ENCODE data around the gene PCDHB4. TPM values are rescaled to one million over a fixed set of nuclear protein-coding genes. Genes with fewer than 3 reads are reported as not detected.
"Not testable (repeated sequence)": the region's sequence is repeated elsewhere in the genome, so short reads cannot be mapped to it uniquely, and the experiment has no call there.

PCDHB4 gene
- total RNA-seq, 1 experiment from 2014 or later, result 0.09 TPM

- DNase-seq, result peak; percentile 39 to 62
- Histone ChIP-seq H3K9me3 (ENCODE audit: insufficient read depth, low read depth) (no peaks in the 10 kb centered on the region; the same call in 1 of the 2 replicates), H2AFZ (peak overlapping the region; percentile 95), H3K4me2 (peak overlapping the region; percentile 85), H3F3A (ENCODE audit: insufficient read depth, low read depth) (no peaks in the 10 kb centered on the region), H3K4me3 (peak overlapping the region; percentile 59), H3K36me3 (ENCODE audit: low read depth) (no peaks in the 10 kb centered on the region), H3K4me1 (replicated peaks; ENCODE audit: insufficient read depth) (no peaks in the 10 kb centered on the region), H3K27ac (no peak overlapping the region), H3K79me2 (ENCODE audit: low read depth) (no peaks in the 10 kb centered on the region), H3K27me3 (ENCODE audit: insufficient read depth, low read depth) (no peaks in the 10 kb centered on the region), H3K9me2 (ENCODE audit: insufficient read depth) (no peaks in the 10 kb centered on the region), H4K20me1 (ENCODE audit: insufficient read depth) (no peaks in the 10 kb centered on the region)
- ChIA-PET CTCF (interaction anchor here (0.7 to 0.9 kb wide), 3 partner anchors 10 to 480 kb away, joined by 3 to 4 read pairs (median 3); partner anchors contain the start of gene PCDHB2), POLR2A (ENCODE audit: unreplicated experiment) (interaction anchor here (0.5 kb wide), 1 partner anchor 133 kb away, joined by 4 read pairs; no protein-coding TSS in a partner anchor)
- TF ChIP-seq EZH2 (IDR thresholded peaks at IDR 0.05; ENCODE audit: low read depth) (no peak), CTCF (conservative IDR thresholded peaks at IDR 0.05) (peak; percentile 63)
- no TSS peak for BruUV-seq (replicated peaks)
- intact Hi-C loops (cut with micrococcal nuclease; ENCODE audit: unreplicated experiment), result loop anchor here (5.0 to 10.0 kb wide), 3 partner anchors 100 to 478 kb away; partner anchors contain the start of genes PCDHB16, PCDHB9 and PCDHGA10
Observed at GRCh38 chr5:141084487-141084989, 37.1 kb upstream of the PCDHB4 start.

GRCh38 chr5:141094481-141095262 is 26.9 kb upstream of the PCDHB4 start, which contains the start of gene PCDHB2:
Gene PCDHB2, plus strand, starts transcription at chr5:141094615. Its CDS starts 176 bp downstream, at chr5:141094791.
- ChIA-PET CTCF (interaction anchor here (0.5 to 1.5 kb wide), 9 partner anchors 10 to 472 kb away, joined by 3 to 9 read pairs (median 3); partner anchors contain the start of genes PCDHB14 and PCDHGA10), POLR2A (ENCODE audit: unreplicated experiment) (interaction anchor here (0.6 to 0.7 kb wide), 2 partner anchors 12 to 428 kb away, joined by 3 to 6 read pairs; no protein-coding TSS in a partner anchor)
- BruUV-seq (replicated peaks), result TSS peak; percentile 64
- H3K36me3 ChIP-seq (ENCODE audit: low read depth), result no peaks in the 10 kb centered on the region
- H3K4me1 ChIP-seq (replicated peaks; ENCODE audit: insufficient read depth), result no peaks in the 10 kb centered on the region
- H3K4me2 ChIP-seq, result 0 out of 2 replicates have a peak within 1 kb of the TSS, but pooled peaks have one; percentile 9
- intact Hi-C loops (cut with micrococcal nuclease; ENCODE audit: unreplicated experiment), result no loop called here
- no peaks in the 10 kb centered on the region for H3K27me3 ChIP-seq (ENCODE audit: insufficient read depth, low read depth)
- peak; percentile 53; the same call in 1 of the 2 replicates for TF ChIP-seq CTCF (conservative IDR thresholded peaks at IDR 0.05)
- TF ChIP-seq EZH2 (IDR thresholded peaks at IDR 0.05; ENCODE audit: low read depth), result no peak
- H3K9me3 ChIP-seq (ENCODE audit: insufficient read depth, low read depth), result no peaks in the 10 kb centered on the region; the same call in 1 of the 2 replicates
- no peak within 1 kb of the TSS for H2AFZ ChIP-seq
- H4K20me1 ChIP-seq (ENCODE audit: insufficient read depth), result no peaks in the 10 kb centered on the region
- no peak within 1 kb of the TSS for H3K27ac ChIP-seq
- H3F3A ChIP-seq (ENCODE audit: insufficient read depth, low read depth), result no peaks in the 10 kb centered on the region
- no peaks in the 10 kb centered on the region for H3K9me2 ChIP-seq (ENCODE audit: insufficient read depth)
- peak in 1 of 2 experiments; percentile 47 for DNase-seq
- no peak within 1 kb of the TSS for H3K4me3 ChIP-seq
- H3K79me2 ChIP-seq (ENCODE audit: low read depth), result no peaks in the 10 kb centered on the region

- ChIA-PET POLR2A (ENCODE audit: unreplicated experiment) (no interaction called here), CTCF (interaction anchor here (0.6 to 1.5 kb wide), 7 partner anchors 11 to 471 kb away, joined by 3 to 9 read pairs (median 4); partner anchors contain the start of genes PCDHB14 and PCDHGA10)
Observed at GRCh38 chr5:141095263-141095641, 26.4 kb upstream of the PCDHB4 start.

GRCh38 chr5:141096181-141096580 is 25.4 kb upstream of the PCDHB4 start:
- H3F3A ChIP-seq (ENCODE audit: insufficient read depth, low read depth); POLR2A ChIA-PET (ENCODE audit: unreplicated experiment); H3K27me3 ChIP-seq (ENCODE audit: insufficient read depth, low read depth); H3K79me2 ChIP-seq (ENCODE audit: low read depth); H3K9me3 ChIP-seq (ENCODE audit: insufficient read depth, low read depth); BruUV-seq (replicated peaks); H3K9me2 ChIP-seq (ENCODE audit: insufficient read depth); H4K20me1 ChIP-seq (ENCODE audit: insufficient read depth); CTCF ChIA-PET; DNase-seq; H3K4me3 ChIP-seq; H3K4me2 ChIP-seq; H3K27ac ChIP-seq; H2AFZ ChIP-seq; H3K36me3 ChIP-seq (ENCODE audit: low read depth); intact Hi-C loops (cut with micrococcal nuclease; ENCODE audit: unreplicated experiment); H3K4me1 ChIP-seq (replicated peaks; ENCODE audit: insufficient read depth): not testable (repeated sequence)

More at GRCh38 chr5:141095263-141095641, 26.4 kb upstream of the PCDHB4 start:
- no TSS peak for BruUV-seq (replicated peaks)
- Histone ChIP-seq H3K36me3 (ENCODE audit: low read depth) (no peaks in the 10 kb centered on the region), H3K4me1 (replicated peaks; ENCODE audit: insufficient read depth) (no peaks in the 10 kb centered on the region), H3K27ac (no peak overlapping the region), H3K79me2 (ENCODE audit: low read depth) (no peaks in the 10 kb centered on the region), H2AFZ (no peak overlapping the region), H3K9me2 (ENCODE audit: insufficient read depth) (no peaks in the 10 kb centered on the region), H3K4me3 (no peak overlapping the region), H3F3A (ENCODE audit: insufficient read depth, low read depth) (no peaks in the 10 kb centered on the region), H3K4me2 (no peak overlapping the region), H4K20me1 (ENCODE audit: insufficient read depth) (no peaks in the 10 kb centered on the region), H3K9me3 (ENCODE audit: insufficient read depth, low read depth) (no peaks in the 10 kb centered on the region; the same call in 1 of the 2 replicates), H3K27me3 (ENCODE audit: insufficient read depth, low read depth) (no peaks in the 10 kb centered on the region)
- TF ChIP-seq CTCF (conservative IDR thresholded peaks at IDR 0.05) (no peak), EZH2 (IDR thresholded peaks at IDR 0.05; ENCODE audit: low read depth) (no peak)
- intact Hi-C loops (cut with micrococcal nuclease; ENCODE audit: unreplicated experiment), result no loop called here
- DNase-seq, result no peak

GRCh38 chr5:141096586-141096985 is 25.0 kb upstream of the PCDHB4 start:
- H3K9me3 ChIP-seq (ENCODE audit: insufficient read depth, low read depth); H3F3A ChIP-seq (ENCODE audit: insufficient read depth, low read depth); BruUV-seq (replicated peaks); intact Hi-C loops (cut with micrococcal nuclease; ENCODE audit: unreplicated experiment); H3K4me2 ChIP-seq; H3K27ac ChIP-seq; H3K4me3 ChIP-seq; H4K20me1 ChIP-seq (ENCODE audit: insufficient read depth); H3K79me2 ChIP-seq (ENCODE audit: low read depth); H3K4me1 ChIP-seq (replicated peaks; ENCODE audit: insufficient read depth); H3K27me3 ChIP-seq (ENCODE audit: insufficient read depth, low read depth); H3K9me2 ChIP-seq (ENCODE audit: insufficient read depth); DNase-seq; POLR2A ChIA-PET (ENCODE audit: unreplicated experiment); CTCF ChIA-PET; H2AFZ ChIP-seq; H3K36me3 ChIP-seq (ENCODE audit: low read depth): not testable (repeated sequence)
